ENCODE results near the gene KDM3B.

DNA sequence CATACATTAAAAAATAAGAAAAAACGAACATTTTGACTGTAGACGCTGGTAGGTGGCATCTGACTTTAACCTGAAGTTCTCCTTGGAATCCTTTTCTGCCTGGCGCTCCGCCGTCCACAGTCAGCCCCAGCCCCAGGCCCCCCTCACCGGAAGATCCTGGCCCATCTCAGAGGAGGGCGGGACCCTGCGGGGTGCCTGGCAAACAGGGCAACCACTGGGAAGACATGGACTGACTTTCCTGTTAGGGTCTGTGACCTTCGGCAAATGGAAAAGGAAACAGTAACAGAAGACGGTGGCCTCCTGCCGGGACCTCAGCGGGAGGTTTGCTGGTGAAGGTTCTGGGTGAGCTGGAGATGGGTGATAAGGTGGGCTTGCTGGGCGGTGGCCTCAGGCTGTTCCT is 101.1 kb downstream of the KDM3B start:
- TF ChIP-seq, protein P1, sequence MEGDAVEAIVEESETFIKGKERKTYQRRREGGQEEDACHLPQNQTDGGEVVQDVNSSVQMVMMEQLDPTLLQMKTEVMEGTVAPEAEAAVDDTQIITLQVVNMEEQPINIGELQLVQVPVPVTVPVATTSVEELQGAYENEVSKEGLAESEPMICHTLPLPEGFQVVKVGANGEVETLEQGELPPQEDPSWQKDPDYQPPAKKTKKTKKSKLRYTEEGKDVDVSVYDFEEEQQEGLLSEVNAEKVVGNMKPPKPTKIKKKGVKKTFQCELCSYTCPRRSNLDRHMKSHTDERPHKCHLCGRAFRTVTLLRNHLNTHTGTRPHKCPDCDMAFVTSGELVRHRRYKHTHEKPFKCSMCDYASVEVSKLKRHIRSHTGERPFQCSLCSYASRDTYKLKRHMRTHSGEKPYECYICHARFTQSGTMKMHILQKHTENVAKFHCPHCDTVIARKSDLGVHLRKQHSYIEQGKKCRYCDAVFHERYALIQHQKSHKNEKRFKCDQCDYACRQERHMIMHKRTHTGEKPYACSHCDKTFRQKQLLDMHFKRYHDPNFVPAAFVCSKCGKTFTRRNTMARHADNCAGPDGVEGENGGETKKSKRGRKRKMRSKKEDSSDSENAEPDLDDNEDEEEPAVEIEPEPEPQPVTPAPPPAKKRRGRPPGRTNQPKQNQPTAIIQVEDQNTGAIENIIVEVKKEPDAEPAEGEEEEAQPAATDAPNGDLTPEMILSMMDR (IDR thresholded peaks at IDR 0.05): no peak
- no peak for TF ChIP-seq POLR2A (IDR thresholded peaks at IDR 0.05)

Measured in thyroid gland (tissue), 4 donors.